Effector CD8-positive, alpha-beta T cell (primary cell): Measurements from ENCODE around the gene NKPD1.
A peak's percentile ranks its signal among the peaks of the same experiment; 100 is the strongest.

Experiments used
- DNase-seq: peaks from one replicate; lab custom pipeline; 2025; lab: John Stamatoyannopoulos, UW
- total RNA-seq, 4 experiments: gene quantifications; one replicate each; lab custom pipeline; 2026; lab: John Stamatoyannopoulos, UW

The NKPD1 gene
- total RNA-seq: 0.44 to 1.4 (median 0.63) reads per million in 4 experiments

GRCh38 chr19:45160870-45161737, at the start of gene NKPD1:
Gene NKPD1 (minus strand): TSS chr19:45160982. CDS start chr19:45160150, 832 bp downstream.
- DNase-seq: no peak

DNA sequence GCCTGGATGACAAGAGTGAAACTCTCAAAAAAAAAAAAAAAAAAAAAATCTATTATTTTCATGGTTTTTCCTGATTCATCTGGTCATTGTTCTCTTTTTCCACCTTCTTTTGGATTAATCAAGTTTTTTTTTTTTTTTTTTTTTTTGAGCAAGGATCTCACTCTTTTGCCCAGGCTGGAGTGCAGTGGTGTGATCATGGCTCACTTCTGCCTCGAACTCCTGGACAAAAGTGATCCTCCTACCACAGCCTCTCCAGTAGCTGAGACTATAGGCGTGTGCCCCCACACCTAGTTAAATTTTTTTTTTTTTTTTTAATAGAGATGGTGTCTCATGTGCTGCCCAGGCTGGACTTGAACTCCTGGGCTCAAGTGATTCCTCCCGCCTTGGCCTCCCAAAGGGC, 45.5 kb upstream of the NKPD1 start:
- no peak for DNase-seq

DNA sequence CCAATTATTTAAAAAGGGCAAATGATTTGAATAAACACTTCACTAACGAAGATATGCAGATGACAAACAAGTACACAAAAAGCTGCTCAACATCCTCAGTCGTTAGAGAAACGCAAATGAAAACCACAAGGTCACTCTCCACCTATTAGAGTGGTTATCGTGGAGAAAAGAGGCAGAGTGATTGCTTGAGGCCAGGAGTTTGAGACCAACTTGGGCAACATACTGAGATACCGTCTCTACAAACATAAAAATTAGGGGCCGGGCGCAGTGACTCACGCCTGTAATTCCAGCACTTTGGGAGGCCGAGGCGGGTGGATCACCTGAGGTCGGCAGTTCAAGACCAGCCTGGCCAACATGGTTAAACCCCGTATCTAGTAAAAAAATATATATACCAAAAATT, 45.0 kb upstream of the NKPD1 start:
- DNase-seq: no peak

DNA sequence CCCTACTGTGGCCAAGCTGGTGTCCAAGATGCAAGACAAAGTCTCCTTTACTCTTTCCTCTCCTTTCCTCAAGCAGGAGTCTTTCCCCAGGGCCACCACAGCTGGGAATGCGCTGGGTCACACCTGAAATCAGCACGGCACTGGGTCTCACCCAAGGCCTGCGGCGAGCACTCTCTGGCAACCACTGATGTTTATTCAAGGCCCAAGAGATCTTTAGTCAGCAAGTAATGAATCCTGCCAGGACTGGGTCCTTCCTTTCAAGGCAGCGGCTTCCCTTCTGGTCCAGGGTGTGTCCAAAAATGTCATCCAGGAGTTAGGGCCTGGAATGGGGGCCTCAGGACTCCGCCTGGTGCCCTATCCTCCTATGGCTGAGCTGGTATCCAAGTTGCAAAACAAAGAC, 41.9 kb upstream of the NKPD1 start:
- no peak for DNase-seq

DNA sequence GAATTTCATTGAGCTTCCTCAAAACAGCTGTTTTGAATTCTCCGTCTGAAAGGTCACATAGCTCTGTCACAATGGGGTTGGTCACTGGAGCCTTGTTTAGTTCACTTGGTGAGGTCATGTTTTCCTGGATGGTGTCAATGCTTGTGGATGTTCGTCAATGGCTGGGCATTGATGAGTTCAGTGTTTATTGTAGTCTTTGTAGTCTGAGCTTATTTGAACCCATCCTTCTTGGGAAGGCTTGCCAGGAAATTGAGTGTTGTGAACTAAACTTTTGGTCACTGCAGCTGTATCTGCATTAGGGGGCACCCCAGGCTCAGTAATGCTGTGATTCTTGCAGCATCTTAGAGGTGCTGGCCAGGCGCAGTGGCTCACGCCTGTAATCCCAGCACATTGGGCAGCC, 39.8 kb upstream of the NKPD1 start:
- no peak for DNase-seq

GRCh38 chr19:45195764-45196163, 35.0 kb upstream of the NKPD1 start:
- DNase-seq: no peak

- DNase-seq: no peak
These were observed 30.6 kb upstream of the NKPD1 start for GRCh38 chr19:45191375-45191774.

GRCh38 chr19:45189971-45190370, 29.2 kb upstream of the NKPD1 start:
- no peak for DNase-seq

DNA sequence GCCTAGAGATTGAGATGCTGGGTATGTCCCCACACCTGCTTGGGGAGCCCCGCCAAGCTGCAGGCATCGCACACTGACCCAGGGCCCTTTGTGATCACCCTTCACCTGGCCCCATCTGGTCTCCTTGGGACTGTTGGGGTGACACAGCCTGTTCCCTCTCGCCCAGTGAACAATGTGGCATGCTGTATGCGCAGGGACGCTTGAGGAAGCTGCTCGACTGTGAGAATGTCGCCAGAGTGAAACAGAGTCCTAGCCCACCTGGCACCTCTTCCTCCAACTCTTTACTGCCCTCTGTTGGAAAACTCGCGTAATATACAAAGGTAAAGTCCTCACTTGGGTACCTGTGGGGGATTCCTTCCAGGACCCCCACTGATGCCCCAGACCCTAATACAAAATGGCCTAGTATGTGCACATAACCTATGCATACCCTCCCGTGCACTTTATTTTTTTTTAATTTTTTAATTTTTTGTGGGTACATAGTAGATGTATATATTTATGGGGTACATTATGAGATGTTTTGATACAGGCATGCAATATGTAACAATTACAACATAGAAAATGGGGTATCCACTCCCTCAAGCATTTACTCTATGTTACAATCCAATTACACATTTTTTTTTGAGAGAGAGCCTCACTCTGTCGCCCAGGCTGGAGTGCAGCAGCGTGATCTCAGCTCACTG, 26.8 kb upstream of the NKPD1 start:
- no peak for DNase-seq

- no peak for DNase-seq
These were observed 25.9 kb upstream of the NKPD1 start for GRCh38 chr19:45186509-45187334.

- DNase-seq: no peak
These were observed 23.3 kb upstream of the NKPD1 start for GRCh38 chr19:45184115-45184514.

GRCh38 chr19:45182758-45183157, 22.0 kb upstream of the NKPD1 start:
- no peak for DNase-seq

- no peak for DNase-seq
These were observed 20.2 kb upstream of the NKPD1 start for GRCh38 chr19:45180936-45181335.

DNA sequence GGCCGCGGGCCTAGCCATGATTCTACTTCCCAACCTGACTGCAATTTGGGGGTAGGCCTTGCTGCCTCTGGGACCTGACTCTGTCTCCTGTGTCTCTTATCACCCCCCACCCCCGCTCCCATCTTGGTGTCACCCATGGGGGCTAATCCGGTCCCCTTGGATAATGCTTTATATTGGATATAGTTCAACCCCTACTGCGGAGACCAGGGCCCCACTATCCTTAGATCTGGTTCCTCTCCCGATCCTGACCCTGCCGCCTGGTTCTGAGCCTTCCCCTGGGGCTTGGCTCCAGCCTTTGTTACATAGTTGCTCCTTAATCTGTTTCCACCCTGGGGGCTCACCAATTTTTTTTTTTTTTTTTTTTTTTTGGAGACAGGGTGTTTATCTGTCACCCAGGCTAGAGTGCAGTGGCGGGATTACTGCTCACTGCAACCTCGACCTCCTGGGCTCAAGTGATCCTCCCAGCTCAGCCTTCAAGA, 19.1 kb upstream of the NKPD1 start:
- DNase-seq: no peak

DNA sequence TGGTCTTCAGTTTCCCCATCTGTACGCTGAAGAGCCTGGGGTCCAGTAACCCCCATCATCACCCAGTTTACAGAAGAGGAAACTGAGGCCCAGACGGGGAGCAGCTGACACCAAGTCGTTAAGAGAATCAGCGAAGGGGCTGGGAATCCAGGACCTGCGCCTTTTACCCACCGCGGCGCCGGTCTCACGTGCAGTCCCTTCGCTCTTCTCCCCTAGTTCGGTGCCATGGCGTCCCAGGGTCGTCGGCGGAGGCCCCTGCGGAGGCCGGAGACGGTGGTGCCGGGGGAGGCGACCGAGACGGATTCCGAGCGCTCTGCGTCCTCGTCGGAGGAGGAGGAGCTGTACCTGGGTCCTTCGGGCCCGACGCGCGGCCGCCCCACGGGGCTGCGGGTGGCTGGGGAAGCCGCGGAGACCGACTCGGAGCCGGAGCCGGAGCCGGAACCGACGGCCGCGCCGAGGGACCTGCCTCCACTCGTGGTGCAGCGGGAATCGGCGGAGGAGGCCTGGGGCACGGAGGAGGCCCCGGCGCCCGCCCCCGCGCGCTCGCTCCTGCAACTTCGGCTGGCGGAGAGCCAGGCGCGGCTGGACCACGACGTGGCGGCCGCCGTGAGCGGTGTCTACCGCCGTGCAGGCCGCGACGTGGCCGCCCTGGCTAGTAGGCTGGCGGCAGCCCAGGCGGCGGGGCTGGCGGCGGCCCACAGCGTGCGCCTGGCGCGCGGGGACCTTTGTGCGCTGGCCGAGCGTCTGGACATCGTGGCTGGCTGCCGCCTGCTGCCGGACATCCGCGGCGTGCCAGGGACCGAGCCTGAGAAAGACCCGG, 18.5 kb upstream of the NKPD1 start:
- no peak for DNase-seq

GRCh38 chr19:45178262-45179071, 17.7 kb upstream of the NKPD1 start, which contains the start of gene BLOC1S3:
Gene BLOC1S3 (plus strand): TSS chr19:45178784. CDS start chr19:45179297, 513 bp downstream.
- peak; percentile 99 for DNase-seq

- no peak for DNase-seq
These were observed 17.1 kb upstream of the NKPD1 start, which contains the start of gene TRAPPC6A for GRCh38 chr19:45177817-45178261. Gene TRAPPC6A (minus strand): TSS chr19:45178237. CDS start chr19:45178218, 19 bp downstream.

GRCh38 chr19:45175515-45176345, 14.9 kb upstream of the NKPD1 start:
- DNase-seq: no peak

- no peak for DNase-seq
These were observed 13.0 kb upstream of the NKPD1 start for GRCh38 chr19:45173816-45174215.
